Stimulated activated CD8-positive, alpha-beta memory T cell treated with anti-CD3 and anti-CD28 coated beads, Interleukin-4, amount 100 ng/mL, for 4 hours (primary cell): ENCODE results near the gene KRTAP4-3.
"Not testable (repeated sequence)": the region's sequence is repeated elsewhere in the genome, so short reads cannot be mapped to it uniquely, and the experiment has no call there.

Experiments
- DNase-seq, 2 donors: peaks; one replicate each; pipeline ENCODE4 v3.0.0-alpha.2; 2020; ENCODE audit warnings: low read depth in 2 of 2, low spot score in 1 of 2

Gene KRTAP4-3

DNA sequence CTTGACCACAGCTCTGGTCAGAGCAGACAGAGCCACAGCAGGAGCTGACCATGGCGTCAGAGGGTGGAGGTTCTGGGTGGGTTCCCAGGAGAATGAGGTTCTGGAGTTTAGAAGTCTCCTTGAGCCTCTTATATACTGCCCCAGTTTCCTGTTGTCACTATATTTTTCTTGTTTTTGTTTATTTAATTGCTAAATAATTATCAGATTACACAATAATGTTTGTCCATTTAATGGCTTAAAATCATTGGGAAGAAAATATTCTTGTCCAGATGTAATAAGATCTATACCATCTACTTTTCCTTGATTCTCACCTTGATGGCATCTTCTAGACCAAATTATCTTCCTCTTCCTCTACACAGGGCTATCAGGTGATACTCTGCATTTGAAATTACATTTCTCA is at the start of gene KRTAP4-3:
Gene KRTAP4-3 (minus strand): TSS at position 101 of the 400 bp plus-strand sequence. CDS start 49 bp downstream, at position 52.
- no peak for DNase-seq

DNA sequence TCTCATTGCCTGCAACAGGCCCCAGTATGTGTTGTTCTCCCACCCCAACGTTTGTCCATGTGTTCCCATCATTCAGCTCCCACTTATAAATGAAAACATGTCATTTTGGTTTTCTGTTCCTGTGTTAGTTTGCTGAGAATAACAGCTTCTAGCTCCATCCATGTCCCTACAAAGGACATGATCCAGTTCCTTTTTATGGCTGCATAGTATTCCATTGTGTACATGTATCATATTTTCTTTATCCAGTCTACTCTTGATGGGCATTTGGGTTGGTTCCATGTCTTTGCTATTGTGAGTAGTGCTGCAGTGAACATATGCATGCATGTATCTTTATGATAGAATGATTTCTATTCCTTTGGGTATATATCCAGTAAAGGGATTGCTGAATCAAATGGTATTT is 47.7 kb upstream of the KRTAP4-3 start:
- DNase-seq, result no peak

GRCh38 chr17:41212524-41213169 is 44.6 kb upstream of the KRTAP4-3 start:
- no peak for DNase-seq

- no peak for DNase-seq
These were observed 43.9 kb upstream of the KRTAP4-3 start for GRCh38 chr17:41211845-41212466.

DNA sequence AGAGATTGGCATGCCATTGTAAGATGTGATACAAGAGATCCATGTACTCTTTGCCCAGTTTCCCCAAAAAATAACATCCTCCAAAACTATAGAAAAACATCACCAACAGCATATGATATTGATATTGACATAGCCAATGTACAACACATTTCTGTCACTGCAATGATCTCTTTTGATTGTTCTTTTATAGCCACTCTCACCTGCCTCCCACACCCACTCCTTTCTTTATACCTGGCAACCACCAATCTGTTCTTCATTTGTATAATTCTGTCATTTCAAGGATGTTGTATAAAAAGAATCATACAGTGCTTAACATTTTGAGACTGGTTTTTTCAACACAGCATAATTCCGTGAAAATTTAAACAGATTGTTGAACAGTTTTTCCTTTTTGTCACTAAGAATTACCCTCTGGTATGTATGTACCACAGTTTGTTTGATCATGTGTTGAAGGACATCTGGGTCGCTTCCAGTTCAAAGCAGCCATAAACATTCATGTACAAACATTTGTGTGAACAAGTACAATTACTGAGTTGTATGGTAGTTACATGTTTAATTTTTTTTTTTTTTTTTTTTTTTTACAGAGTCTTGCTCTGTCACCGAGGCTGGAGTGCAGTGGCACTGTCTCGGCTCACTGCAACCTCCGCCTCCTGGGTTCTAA is 31.5 kb upstream of the KRTAP4-3 start:
- DNase-seq, result no peak

DNA sequence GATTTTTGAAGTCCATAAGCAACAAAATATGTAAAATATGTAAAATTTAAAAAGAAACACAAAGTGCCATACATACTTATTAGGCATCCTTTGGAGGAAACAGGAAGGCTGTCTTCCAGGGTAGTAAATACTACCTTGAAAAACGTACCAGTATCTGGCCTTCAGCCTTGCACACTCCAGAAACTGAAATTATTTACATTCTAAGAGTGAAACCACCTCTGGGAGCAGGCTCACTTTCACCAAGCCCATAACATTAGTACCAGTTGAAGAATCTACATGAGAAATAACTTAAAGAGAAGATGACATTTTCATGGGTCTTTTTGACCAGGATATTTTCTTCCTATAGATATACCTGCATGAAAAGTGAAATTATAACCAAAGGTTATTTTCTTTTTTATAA is 28.0 kb upstream of the KRTAP4-3 start:
- no peak for DNase-seq

DNA sequence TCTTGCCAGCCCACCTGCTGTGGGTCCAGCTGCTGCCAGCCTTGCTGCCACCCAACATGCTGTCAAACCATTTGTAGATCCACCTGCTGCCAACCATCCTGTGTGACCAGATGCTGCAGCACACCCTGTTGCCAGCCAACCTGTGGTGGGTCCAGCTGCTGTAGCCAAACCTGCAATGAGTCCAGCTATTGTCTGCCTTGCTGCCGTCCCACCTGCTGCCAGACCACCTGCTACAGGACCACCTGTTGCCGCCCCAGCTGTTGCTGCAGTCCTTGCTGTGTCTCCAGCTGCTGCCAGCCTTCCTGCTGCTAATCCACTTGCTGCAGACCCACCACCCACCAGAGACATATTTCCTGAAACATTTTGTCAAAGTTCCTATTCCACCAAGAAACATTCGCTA is 22.3 kb upstream of the KRTAP4-3 start:
- DNase-seq, result no peak

DNA sequence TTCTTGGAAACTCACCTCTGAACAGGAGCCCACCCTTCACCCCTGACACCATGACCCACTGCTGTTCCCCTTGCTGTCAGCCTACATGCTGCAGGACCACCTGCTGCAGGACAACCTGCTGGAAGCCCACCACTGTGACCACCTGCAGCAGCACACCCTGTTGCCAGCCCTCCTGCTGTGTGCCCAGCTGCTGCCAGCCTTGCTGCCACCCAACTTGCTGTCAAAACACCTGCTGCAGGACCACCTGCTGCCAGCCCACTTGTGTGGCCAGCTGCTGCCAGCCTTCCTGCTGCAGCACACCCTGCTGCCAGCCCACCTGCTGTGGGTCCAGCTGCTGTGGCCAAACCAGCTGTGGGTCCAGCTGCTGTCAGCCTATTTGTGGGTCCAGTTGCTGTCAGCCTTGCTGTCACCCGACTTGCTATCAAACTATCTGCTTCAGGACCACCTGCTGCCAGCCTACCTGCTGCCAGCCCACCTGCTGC is 21.9 kb upstream of the KRTAP4-3 start, which contains the start of gene KRTAP9-1:
Gene KRTAP9-1 (plus strand): TSS at position 51 of the 482 bp plus-strand sequence. CDS start 0 bp downstream, at position 51.
- not testable (repeated sequence) for DNase-seq

- DNase-seq, result no peak
These were observed 18.9 kb upstream of the KRTAP4-3 start for GRCh38 chr17:41186872-41187271.

DNA sequence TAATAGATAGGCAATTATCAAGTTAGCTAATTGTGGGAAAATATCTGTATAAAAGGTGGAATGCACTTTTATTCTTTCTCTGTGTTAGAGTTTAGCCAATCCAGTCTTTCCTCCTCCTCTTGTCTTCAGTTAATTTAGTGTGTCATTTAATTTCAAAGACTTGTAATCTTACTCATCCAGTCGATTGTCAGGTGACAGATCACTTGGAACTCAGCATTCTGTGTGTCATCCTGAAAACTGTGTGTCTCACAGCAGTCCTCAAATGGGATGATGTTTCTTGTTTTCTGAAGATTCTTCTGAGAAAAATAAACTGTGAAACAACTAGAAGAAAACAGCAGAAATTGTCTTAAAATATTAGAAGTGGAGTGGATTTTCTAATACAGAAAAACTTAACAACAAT is 17.0 kb upstream of the KRTAP4-3 start:
- DNase-seq, result no peak

DNA sequence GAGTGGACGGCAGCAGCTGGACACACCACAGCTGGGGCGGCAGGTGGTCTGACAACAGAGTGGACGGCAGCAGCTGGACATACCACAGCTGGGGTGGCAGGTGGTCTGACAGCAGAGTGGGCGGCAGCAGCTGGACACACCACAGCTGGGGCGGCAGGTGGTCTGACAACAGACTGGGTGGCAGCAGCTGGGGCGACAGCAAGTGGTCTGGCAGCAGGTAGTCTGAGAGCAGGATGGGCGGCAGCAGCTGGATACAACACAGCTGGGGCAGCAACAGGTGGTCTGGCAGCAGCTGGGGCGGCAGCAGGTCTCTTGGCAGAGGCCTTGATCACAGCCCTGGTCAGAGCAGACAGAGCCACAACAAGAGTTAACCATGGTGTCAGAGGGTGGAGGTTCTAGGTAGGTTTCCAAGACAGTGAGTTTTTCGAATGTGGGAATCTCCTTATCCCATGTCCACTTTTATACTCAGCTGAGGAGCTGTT is 16.5 kb upstream of the KRTAP4-3 start, which contains the start of gene KRTAP4-1:
Gene KRTAP4-1 (minus strand): TSS at position 432 of the 482 bp plus-strand sequence. CDS start 57 bp downstream, at position 375.
- DNase-seq, result no peak

GRCh38 chr17:41178843-41179616 is 11.0 kb upstream of the KRTAP4-3 start:
- no peak for DNase-seq

DNA sequence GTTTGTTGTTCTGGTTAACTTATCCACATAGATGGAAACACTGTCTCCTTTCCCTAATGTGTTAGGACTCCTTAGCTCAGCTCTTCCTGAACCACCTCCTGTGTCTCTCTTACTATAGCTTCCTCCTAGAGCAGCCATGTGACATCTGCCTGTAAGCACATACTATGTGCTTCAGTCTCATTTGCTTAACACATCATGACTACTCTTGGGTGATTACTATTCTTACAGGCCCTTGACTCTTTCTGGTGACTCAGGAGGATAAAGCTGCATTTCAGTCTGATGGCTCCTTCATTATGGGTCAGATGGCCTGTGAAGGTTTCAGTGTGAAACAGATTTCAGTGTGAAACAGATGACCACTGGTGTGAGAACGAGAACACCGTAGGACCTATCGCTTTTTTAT is 10.3 kb upstream of the KRTAP4-3 start:
- DNase-seq, result no peak

- no peak for DNase-seq
These were observed 9.8 kb upstream of the KRTAP4-3 start, which contains the start of gene KRTAP4-2 for GRCh38 chr17:41177727-41178271. Gene KRTAP4-2 (minus strand): TSS chr17:41178221. CDS start chr17:41178164, 57 bp downstream.

DNA sequence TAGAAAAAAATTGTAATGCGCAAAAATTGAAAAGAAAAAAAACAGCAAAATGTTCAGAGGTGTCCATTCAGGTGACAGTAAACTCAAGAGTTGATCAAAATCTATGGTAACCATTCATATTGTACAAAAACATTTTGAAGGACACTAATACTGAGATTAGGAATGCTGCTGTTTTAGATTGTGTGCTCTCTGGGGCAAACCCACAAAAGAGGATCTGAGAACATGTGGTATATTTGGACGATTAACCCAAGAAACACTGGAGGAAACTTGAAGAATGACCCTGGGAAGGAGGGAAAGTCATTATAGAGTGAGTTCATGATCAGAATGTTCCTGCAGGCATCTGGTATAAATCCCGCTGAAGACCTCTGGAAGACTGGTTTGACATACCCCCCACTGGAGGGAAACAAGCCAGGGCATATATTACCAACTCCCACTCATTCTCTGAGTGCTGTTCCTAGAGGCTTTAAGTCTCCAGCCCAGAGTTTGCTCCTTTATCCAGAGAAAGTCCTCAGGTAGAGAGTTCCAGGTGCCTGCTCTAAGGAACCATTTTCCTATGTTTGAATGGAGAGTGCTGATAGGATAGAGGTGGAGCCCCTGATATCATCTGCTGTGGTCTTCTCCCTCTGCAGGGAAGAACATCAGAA is 8.8 kb upstream of the KRTAP4-3 start:
- no peak for DNase-seq

GRCh38 chr17:41171886-41172285 is 3.9 kb upstream of the KRTAP4-3 start:
- DNase-seq, result no peak

- no peak for DNase-seq
These were observed 460 bp downstream of the KRTAP4-3 start for GRCh38 chr17:41167561-41167960.

- DNase-seq, result no peak
These were observed 4.2 kb downstream of the KRTAP4-3 start for GRCh38 chr17:41163828-41164227.

GRCh38 chr17:41160648-41161047 is 7.4 kb downstream of the KRTAP4-3 start, which contains the start of gene KRTAP4-4:
Gene KRTAP4-4 (minus strand): TSS chr17:41160748. CDS start chr17:41160691, 57 bp downstream.
- no peak for DNase-seq

DNA sequence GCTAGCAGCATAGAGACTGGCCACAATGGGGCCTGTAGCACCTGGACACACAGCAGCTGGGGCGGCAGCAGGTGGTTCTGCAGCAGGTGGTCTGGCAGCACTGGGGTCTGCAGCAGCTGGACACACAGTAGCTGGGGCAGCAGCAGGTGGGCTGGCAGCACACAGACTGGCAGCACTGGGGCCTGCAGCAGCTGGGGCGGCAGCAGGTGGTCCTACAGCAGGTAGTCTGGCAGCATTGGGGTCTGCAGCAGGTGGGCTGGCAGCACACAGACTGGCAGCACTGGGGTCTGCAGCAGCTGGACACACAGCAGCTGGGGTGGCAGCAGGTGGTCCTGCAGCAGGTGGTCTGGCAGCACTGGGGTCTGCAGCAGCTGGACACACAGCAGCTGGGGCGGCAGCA is 7.8 kb downstream of the KRTAP4-3 start:
- DNase-seq, result not testable (repeated sequence)
